GM13976 (cell line): ENCODE results near the gene POMT1.

Experiments
- DNase-seq: peaks from one replicate; pipeline ENCODE4 v3.0.0; 2012; ENCODE audit warnings: low spot score
- CTCF ChIP-seq: IDR thresholded peaks from 2 replicates; pipeline ENCODE4 v1.5.1; 2012; ENCODE audit warnings: borderline replicate concordance, mild to moderate bottlenecking; ENCODE audit not compliant: insufficient read depth; ENCODE audit errors: extremely low read depth, missing control alignments, control extremely low read depth
- in situ Hi-C: fragments of 300-500 bp; cut with MboI; formaldehyde crosslinking; loops from one replicate; pipeline ENCODE4 v1.12.0; 2022; ENCODE audit warnings: low sequenced_read_pairs, mixed read lengths, inconsistent platforms; ENCODE audit not compliant: unreplicated experiment

POMT1 gene

DNA sequence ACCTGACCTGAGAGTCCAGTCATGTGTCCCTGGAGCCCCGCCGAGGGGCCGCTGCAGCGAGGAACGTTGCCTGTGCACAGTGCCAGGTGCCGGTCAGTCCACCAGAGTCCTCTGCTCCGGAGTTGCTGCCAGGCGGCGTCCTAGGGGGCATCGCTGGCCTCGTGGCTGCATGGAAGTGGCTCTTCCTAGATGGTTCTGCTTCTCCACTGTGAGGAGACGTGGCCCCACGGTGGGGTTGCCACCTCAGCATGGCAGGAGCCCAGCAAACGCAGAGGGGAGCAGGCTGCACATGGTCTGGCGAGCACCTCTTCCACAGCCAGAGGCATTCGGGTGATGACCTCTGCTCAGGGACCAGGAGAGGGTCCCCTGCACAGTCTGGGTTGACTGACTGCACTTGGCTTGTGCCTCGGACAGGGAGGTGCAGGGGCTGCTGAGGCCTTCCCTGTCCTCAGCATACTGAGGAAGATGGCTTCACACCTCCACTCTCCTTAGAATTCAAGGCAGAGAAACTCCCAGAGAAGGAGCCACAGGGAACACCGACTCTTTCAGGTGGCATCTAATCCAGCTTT lies 25.9 kb upstream of the POMT1 start:
- in situ Hi-C loops, result no loop called here

GRCh38 chr9:131477367-131477766 lies 25.4 kb upstream of the POMT1 start:
- DNase-seq, result no peak
- no peak for TF ChIP-seq CTCF
- in situ Hi-C loops, result no loop called here

More for the DNA sequence above, 25.9 kb upstream of the POMT1 start:
- no peak for DNase-seq
- no peak for TF ChIP-seq CTCF

GRCh38 chr9:131477816-131478419 lies 24.8 kb upstream of the POMT1 start:
- no peak for TF ChIP-seq CTCF
- no peak for DNase-seq
- in situ Hi-C loops, result no loop called here

DNA sequence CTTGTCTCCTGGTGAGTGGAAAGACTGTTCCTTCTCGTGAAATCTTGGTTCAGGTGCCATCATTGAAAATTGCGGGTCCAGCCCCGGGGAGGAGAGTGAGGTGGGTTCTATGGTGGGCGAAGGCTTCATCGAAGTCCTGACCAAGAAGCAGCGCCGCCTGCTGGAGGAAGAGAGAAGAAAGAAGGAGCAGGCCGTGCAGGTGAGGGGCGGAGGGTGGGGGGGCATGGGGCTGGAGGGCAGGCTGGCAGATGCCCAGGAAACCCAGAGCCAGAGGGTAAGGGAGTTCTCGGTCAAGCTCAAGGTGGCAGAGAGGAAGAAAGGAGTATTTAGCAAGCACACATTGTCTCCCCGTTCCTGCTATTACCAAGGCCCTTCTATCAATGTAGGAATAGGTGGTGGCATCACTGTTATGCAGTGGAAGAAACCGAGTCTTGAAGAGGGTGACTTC lies 24.3 kb upstream of the POMT1 start:
- DNase-seq, result peak; percentile 63
- in situ Hi-C loops, result no loop called here
- no peak for TF ChIP-seq CTCF

- DNase-seq, result no peak
- no peak for TF ChIP-seq CTCF
- in situ Hi-C loops, result no loop called here
Observed at GRCh38 chr9:131478911-131479310, 23.8 kb upstream of the POMT1 start.

- in situ Hi-C loops, result loop anchor here (10.0 kb wide), 1 partner anchor 115 kb away; no protein-coding TSS in a partner anchor
- DNase-seq, result no peak
- no peak for TF ChIP-seq CTCF
Observed at GRCh38 chr9:131480258-131480657, 22.5 kb upstream of the POMT1 start.
